Effector memory CD4-positive, alpha-beta T cell (primary cell): ENCODE data around the gene UBR4.
"Not testable (repeated sequence)": the region's sequence is repeated elsewhere in the genome, so short reads cannot be mapped to it uniquely, and the experiment has no call there.

Experiments used
- DNase-seq, 3 donors: peaks; one replicate each; pipeline ENCODE4 v3.0.0-alpha.2; 2020
- H3K27ac ChIP-seq: 2 replicates; pipeline ENCODE4 v1.7.0; 2013; ENCODE audit warnings: mild to moderate bottlenecking, low read length, moderate library complexity; ENCODE audit not compliant: insufficient read depth, poor library complexity, severe bottlenecking
- H3K27me3 ChIP-seq: replicated peaks from 2 replicates; pipeline ENCODE4 v1.7.0; 2013; ENCODE audit warnings: mild to moderate bottlenecking, low read length; ENCODE audit not compliant: insufficient read depth, control insufficient read depth, poor library complexity, severe bottlenecking
- H3K36me3 ChIP-seq: 2 replicates; pipeline ENCODE4 v1.7.0; 2013; ENCODE audit warnings: mild to moderate bottlenecking, low read length, moderate library complexity; ENCODE audit not compliant: control insufficient read depth, insufficient read depth
- H3K4me1 ChIP-seq: 2 replicates; pipeline ENCODE4 v1.7.0; 2013; ENCODE audit warnings: low read length, mild to moderate bottlenecking; ENCODE audit not compliant: control insufficient read depth, insufficient read depth, poor library complexity, severe bottlenecking
- H3K4me3 ChIP-seq: 2 replicates; pipeline ENCODE4 v1.7.0; 2013; ENCODE audit warnings: low read length, low read depth, mild to moderate bottlenecking; ENCODE audit not compliant: insufficient read depth, poor library complexity, severe bottlenecking
- H3K9me3 ChIP-seq: 2 replicates; pipeline ENCODE4 v1.7.0; 2013; ENCODE audit warnings: mild to moderate bottlenecking, low read length, moderate library complexity; ENCODE audit not compliant: control insufficient read depth

UBR4 gene

DNA sequence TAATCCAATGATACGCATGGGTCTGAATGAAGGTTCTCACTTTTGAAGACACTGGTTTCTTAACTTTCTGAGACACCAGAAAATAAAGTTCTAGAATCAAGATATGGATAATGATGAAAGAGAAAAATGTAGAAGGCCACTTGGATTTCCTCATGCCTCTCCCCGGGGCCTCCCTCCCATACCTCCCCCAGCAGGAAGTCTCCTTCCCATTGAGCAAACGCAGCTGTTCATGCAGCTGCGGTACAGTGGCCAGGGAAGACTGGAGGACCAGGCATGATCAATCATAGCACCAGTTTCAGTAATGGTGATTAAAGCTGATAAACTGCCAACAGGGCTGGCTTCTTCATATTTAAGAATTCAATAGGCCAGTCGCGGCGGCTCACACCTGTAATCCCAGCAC is 10.9 kb upstream of the UBR4 start:
- H3K36me3 ChIP-seq, result peaks cover 77% of the 10 kb centered on the region
- H3K4me1 ChIP-seq, result no peaks in the 10 kb centered on the region
- H3K9me3 ChIP-seq, result no peaks in the 10 kb centered on the region
- DNase-seq, result no peak
- no peak overlapping the region for H3K27ac ChIP-seq
- no peak overlapping the region for H3K4me3 ChIP-seq
- no peaks in the 10 kb centered on the region for H3K27me3 ChIP-seq

DNA sequence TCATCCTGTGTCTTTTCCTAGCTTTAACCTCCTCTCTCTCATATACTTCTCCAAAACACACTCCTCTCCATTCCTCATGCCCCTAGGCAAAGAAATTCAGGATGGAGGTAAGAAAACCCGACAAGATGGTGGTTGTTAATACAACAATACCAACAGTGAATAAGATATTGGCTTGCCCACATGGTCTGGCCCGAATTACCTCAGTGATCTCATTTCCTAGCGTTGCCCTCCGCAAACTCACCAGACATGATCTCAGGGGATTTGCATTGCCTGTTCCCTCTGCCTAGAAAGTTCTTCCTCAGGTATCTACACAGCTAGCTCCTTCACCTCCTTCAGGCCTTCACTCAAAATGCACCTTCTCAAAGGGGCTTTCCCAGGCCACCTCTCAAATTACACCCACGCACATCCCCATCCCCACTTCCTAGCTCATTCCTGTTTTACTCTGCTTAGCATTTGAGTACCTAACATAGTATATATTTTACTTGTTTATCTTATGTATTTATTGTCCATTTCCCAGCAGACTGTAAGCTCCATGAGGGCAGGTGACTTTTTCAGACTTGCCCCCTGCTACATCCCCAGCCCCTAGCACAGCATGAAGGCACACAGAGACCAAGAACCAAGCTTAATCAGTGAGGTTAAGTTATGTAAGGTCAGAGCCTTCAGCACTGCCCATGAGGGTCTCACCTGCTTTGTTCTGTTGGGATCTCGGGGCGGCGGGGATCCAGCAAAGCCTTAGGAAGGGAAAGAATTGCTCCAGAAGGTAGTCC is 10.2 kb upstream of the UBR4 start:
- peaks cover 71% of the 10 kb centered on the region for H3K36me3 ChIP-seq
- no peaks in the 10 kb centered on the region for H3K27me3 ChIP-seq
- H3K4me1 ChIP-seq, result no peaks in the 10 kb centered on the region
- no peaks in the 10 kb centered on the region for H3K9me3 ChIP-seq
- H3K4me3 ChIP-seq, result no peak overlapping the region
- H3K27ac ChIP-seq, result no peak overlapping the region
- no peak for DNase-seq

DNA sequence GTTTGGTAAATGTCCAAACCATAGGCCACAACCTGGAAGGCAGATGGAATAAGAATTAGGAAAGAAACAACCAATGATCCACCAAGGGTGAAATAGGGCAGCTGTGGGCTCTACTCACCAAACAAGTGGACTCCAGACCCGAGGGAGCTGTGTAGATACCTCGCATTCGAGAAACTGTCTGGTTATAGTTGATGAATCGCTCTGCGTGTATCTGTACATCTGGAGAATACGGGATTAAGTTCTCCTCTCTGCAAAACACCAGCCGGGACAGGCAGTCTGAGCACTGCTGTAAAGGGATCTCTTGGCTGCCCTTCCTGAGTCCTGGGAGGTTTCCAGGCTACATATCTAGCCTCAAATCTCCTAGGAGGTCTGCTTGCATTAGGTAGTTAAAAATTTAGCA is 9.4 kb upstream of the UBR4 start:
- no peaks in the 10 kb centered on the region for H3K27me3 ChIP-seq
- H3K4me3 ChIP-seq, result no peak overlapping the region
- H3K4me1 ChIP-seq, result no peaks in the 10 kb centered on the region
- no peak for DNase-seq
- peaks cover 64% of the 10 kb centered on the region for H3K36me3 ChIP-seq
- H3K27ac ChIP-seq, result no peak overlapping the region
- H3K9me3 ChIP-seq, result no peaks in the 10 kb centered on the region

DNA sequence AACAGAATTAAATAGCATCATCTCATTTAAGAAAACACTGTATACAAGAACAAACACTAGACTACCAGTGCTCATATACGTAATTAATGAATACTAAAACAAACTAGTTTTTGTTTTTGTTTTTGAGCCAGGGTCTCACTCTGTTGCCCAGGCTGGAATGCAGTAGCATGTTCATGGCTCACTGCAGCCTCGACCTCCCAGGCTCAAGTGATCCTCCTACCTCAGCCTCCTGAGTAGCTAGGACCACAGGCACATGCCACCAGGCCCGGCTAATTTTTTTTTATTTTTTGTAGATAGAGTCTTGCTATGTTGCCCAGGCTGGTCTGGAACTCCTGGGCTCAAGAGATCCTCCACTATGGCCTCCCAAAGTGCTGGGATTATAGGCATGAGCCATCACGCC is 6.5 kb upstream of the UBR4 start:
- not testable (repeated sequence) for H3K27ac ChIP-seq, H3K4me3 ChIP-seq, DNase-seq, H3K27me3 ChIP-seq, H3K4me1 ChIP-seq, H3K9me3 ChIP-seq
- H3K36me3 ChIP-seq, result peaks cover 37% of the 10 kb centered on the region

DNA sequence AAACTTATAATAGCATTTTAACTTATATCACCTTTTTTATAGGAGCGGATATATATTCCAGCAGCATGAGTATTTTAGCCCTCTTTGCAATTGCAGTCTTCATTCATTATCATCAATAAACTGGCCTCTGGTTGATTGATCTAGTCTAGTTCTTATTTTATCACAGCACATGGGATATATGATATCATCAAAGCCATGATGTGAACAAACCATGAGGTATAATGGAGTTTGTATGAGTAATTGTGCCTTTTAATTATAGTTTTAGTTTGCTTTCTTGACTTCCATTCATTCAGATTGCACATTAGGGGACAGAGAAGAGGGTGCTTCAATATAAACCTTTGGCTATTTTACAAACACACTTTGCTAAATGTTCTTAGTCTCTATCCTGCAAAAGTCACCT is 3.5 kb upstream of the UBR4 start:
- H3K36me3 ChIP-seq, result peaks cover 8% of the 10 kb centered on the region
- H3K9me3 ChIP-seq, result no peaks in the 10 kb centered on the region
- no peak overlapping the region for H3K27ac ChIP-seq
- peaks cover 19% of the 10 kb centered on the region for H3K4me1 ChIP-seq
- no peak overlapping the region for H3K4me3 ChIP-seq
- DNase-seq, result no peak
- H3K27me3 ChIP-seq, result no peaks in the 10 kb centered on the region

DNA sequence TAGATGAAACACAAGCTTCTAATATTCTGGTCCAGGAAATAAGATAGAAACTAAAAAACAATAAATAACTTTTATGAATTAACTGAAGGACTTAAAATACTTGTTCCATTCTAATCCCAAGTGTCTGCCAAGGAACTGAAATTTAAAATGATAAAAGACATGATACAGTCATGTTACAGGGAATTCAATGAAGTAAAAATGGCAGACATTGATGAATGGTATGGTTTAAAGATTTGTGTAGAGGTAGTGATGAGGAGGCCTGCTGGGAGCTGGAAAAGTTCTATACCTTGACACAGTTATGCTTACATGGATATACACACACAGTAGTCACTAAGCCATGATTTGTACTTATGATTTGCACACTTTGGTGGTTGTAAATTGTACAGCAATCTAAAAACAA is 2.1 kb upstream of the UBR4 start:
- no peaks in the 10 kb centered on the region for H3K9me3 ChIP-seq
- peak overlapping the region; percentile 26 for H3K27ac ChIP-seq
- no peak for DNase-seq
- no peaks in the 10 kb centered on the region for H3K27me3 ChIP-seq
- peaks cover 4% of the 10 kb centered on the region for H3K36me3 ChIP-seq
- no peak overlapping the region for H3K4me3 ChIP-seq
- H3K4me1 ChIP-seq, result peaks cover 19% of the 10 kb centered on the region

DNA sequence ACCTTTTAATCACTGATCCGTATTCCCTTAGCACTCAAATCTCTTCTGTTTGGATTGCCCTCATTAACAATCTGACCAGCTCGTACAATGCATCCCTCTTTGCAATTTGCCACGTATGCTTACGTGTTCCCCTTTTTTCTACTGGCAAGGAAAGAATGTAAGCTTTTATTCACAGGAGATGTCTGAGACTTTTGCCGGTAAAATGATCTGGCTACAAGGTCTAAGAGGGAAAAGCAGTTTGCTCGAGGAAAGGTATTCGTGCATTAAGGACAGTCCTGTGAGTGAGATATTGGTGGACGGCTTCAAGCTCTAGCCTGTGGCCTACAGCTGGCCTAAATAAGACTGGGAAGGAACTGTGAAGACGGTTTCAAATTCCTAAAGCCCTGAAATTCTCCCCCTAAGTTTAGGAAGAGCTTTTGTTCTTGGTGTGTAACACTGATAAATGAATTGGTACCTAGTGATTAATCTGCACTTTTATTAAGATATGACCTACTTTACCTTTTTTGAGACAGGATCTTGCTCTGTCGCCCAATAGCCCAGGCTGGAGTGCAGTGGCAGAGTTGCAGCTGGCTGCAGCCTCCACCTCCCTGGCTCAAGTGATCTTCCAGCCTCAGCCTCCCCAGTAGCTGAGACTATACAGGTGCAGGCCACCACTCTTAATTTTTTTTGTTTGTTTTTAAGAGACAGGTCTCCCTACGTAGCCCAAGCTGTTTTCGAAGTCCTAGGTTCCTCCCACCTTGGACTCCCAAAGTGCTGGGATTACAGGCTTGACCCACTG is 895 bp upstream of the UBR4 start:
- no peaks in the 10 kb centered on the region for H3K9me3 ChIP-seq
- H3K36me3 ChIP-seq, result no peaks in the 10 kb centered on the region
- peak overlapping the region; percentile 94 for H3K27ac ChIP-seq
- no peak for DNase-seq
- no peaks in the 10 kb centered on the region for H3K27me3 ChIP-seq
- peaks cover 19% of the 10 kb centered on the region for H3K4me1 ChIP-seq
- H3K4me3 ChIP-seq, result peak overlapping the region; percentile 96

DNA sequence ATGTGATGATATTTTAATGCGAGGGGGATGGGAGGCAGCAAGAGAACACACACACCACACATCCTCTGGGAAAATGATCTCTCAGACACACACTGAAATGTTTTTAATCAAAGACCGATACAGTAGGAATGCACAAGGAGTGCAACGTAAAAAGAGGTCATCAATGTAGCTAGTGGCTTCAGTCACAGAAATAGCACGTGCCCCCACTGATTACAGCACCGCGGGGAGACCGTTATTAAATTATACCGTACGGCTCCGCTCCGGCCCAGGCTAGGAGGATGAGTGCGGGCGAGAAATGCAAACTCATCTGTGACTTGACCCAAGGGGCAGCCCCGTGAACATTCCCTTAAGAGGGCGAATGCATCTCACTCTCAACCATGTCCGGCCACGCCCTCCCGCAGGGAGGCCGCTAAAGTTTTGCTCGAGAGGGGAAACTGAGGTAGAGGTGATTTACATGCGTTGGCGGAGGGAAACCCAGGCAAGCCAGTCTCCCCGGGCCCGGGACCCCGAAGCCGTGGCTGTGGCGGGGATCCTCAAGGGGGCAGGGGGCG is 552 bp downstream of the UBR4 start:
- Histone ChIP-seq H3K9me3 (no peaks in the 10 kb centered on the region), H3K27me3 (no peaks in the 10 kb centered on the region), H3K4me1 (peaks cover 19% of the 10 kb centered on the region), H3K4me3 (peak overlapping the region; percentile 96), H3K27ac (peak overlapping the region; percentile 94), H3K36me3 (peaks cover 3% of the 10 kb centered on the region)
- DNase-seq, result peak; percentile 7 to 31 (median 8)

DNA sequence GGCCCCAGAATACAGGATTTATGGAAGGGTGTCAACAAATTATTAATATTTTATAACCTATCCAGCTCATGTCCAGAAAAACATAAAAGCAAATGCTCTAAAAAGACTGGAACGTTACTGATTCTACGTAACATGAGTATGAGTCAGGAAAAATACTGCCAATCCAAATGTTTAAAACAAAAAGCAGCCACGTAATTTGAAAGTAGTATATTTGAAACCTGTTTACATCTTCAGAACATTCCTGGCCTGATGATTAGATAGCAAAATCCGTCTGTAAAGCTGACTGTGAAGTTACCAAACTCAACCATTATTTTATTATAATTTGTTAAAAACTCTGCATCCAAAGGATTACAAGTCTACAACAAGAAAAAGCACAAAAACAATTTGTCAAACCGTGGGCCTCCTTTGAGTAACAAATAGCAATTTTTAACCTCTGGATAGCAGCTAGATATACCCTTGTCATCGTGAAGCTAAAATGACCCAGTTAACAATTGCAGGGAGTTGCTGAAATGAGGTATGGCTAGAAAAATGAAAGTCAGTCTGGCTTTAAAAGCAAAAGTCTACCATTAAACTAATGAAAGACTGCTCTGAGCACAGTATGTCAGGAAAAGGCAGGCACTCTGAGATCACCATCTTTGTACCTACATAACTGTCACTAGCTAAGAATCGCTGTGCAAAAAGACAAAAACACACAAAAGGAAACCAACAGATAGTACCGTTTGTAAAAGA is 1.2 kb downstream of the UBR4 start:
- DNase-seq, result no peak
- Histone ChIP-seq H3K27ac (peak overlapping the region; percentile 94), H3K9me3 (no peaks in the 10 kb centered on the region), H3K27me3 (no peaks in the 10 kb centered on the region), H3K4me3 (peak overlapping the region; percentile 96), H3K4me1 (peaks cover 19% of the 10 kb centered on the region), H3K36me3 (peaks cover 3% of the 10 kb centered on the region)
